GM19328 (cell line): ENCODE measurements around the gene MAST3.

Source experiments
- ATAC-seq: cut with Tn5 transposase; IDR thresholded peaks from one replicate; pipeline ENCODE4 v1.9.1; 2021; ENCODE audit warnings: mild to moderate bottlenecking, moderate library complexity; ENCODE audit not compliant: unreplicated experiment

The MAST3 gene

DNA sequence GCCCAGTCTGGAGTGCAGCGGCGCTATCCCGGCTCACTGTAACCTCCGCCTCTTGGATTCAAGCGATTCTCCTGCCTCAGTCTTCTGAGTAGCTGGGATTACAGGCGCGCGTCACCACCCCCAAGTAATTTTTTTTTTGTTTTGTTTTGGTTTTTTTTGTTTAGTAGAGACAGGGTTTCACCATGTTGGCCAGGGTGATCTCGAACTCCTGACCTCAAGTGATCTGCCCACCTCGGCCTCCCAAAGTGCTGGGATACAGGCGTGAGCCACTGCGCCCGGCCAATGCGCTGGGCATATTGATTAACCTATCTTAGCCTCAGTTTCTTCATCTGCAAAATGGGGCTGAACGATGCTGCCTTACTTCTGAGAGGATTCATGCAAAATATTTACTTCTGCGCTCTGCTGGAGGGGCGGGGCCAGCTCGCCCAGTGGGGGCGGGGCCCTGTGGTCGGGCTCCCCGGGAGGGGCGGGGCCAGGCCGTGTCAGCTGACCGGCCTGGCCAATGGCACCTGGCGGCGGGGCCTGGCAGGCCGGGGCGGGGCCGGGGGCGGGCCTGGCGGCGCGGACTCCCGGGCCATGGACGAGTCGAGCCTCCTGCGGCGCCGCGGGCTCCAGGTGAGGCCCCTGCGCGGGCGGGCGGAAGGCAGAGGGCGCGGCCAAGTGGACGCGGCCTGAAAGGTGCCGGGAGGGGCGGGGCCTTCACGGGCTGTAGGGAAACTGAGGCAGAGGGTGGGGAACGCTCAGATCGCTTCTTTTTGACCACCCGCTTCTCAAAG is at the start of gene MAST3:
MAST3 (plus strand) TSS at position 562 of the 776 bp plus-strand sequence; CDS start at position 577, 15 bp downstream.
- ATAC-seq, result peak; percentile 50

DNA sequence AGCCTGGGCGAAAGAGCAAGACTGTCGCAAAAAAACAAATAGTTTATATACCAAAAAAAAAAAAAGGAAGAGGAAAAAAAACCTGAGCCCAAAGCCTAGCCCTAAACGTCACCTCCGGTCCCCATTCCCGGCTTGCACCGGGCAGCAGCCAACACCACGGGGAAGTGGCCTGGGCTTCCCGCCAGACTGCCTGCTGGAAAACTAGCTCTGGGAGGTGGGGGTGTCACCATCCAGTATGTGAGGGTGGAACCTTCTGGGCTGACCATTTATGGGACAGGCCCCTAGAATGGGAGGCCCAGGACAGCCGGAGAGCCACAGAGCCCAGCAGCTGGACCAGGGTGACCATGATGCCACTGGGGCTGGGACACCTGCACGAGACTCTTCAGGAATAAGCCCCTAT is 48.2 kb upstream of the MAST3 start:
- no peak for ATAC-seq

DNA sequence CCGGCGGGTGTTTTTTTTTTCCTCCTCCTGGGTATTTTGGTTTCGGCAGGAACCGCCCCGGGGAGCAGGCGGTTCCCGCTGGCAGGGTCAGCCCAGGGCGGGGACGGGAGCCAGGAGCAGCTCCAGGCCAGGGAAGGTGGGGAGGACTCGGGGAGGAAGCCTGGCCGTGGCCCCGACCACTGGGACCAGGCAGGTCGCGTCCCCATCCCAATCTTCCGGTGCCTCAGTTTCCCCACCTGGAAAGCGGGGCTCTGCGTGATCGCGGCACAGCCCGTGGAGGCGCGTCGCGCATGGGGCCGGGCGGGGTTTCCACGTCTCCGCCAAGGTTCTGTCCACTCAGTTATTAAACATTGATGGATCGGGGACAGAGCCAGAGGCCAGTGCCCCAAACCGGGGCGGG is 45.7 kb upstream of the MAST3 start:
- no peak for ATAC-seq

DNA sequence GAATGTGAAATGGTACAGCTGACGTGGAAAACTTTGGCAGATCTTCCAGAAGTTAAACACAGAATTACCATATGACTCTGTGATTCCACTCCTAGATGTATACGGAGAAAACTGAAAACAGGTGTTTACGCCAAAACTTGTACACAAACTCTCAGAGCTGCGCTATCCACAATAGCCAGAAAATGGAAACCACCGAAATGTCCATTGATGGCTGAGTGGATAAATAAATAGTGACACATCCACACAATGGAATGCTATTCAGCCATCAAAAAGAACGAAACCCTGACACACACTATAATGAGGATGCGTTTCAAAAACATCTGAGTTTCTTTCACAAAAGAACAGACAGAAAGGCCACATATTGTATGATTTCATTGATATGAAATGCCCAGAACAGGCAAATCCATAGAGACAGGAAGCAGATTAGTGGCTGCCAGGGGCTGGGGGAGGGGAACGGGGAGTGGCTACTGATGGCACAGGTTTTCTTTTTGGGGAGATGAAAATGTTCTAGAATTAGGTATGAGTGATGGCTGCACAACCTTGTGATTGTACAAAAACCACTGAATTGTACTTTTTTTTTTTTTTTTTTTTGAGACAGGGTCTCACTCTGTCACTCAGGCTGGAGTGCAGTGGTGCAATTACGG is 43.9 kb upstream of the MAST3 start:
- ATAC-seq, result no peak

DNA sequence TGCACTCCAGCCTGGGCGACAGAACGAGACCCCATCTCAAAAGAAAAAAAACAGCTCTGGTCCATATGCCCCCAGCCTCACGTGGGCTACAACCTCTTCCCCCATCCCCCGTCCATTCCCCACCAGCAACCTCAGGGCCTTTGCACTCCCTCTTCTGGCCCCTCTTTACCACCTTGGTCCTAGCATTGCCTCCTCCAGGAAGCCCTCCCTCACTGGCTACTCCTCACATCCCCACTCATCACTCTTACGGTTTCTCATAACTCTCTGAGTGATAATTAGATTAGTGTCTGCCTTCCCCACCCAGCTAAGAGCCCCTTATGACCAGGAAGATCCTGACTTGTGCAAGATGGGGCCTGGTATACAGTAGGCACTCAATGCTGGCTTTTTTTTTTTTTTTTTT is 41.6 kb upstream of the MAST3 start:
- no peak for ATAC-seq

DNA sequence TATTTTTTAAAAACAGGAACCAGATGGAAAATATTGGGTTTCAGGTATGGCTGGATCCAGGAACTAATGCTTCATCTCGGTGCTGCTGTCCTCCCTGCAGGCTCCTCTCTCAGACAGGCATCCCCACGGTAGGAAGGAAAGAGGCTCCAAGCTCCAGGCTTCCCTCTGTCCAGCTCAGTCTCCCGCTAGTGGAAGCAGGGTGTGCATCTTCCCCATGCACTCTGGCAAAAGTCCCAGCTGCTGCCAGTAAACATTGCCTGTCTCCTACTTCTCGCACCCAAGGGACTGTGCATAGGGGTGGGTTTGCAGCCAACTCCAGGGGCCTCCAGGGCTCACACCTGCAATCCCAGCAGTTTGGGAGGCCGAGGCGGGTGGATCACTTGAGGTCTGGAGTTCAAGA is 40.0 kb upstream of the MAST3 start:
- ATAC-seq, result no peak

DNA sequence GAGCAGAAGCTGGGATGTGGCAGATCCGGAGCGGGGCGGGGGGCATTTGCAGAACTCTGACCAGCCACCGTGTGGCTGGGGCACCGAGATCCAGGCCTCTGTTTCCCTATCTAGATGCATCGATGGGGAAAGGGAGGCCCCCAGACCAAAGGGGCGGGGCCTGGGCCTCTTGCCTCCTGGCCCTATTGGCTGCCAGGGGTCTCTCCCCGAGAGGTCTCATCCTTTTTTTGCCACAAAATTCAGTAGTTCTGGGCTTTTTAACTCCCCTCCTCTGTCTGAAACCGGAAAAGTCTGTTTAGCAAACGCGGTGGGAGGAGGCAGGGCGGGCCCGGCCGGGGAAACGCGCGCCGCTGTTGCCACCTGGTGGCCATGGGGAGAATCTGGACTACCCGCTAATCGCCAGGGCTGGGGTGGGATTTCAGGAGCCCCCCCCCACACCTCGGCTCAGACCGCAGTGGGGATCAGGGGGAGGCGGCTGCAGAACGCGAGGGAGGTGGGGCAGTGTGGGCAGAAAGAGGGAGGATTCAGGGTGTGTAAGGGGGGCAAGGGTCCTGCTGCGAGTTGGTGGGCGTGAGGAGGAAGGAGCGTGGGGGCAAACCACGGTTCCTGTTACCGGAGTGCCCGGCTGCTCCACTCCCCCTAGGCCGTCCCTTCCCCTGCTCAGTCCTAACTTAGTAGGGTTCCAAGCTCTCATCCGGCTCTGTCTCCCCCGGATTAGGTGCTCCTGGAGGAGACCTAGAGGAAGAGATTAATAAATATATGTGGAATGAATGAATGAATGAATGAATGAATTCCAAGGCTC is 39.2 kb upstream of the MAST3 start:
- ATAC-seq, result no peak

DNA sequence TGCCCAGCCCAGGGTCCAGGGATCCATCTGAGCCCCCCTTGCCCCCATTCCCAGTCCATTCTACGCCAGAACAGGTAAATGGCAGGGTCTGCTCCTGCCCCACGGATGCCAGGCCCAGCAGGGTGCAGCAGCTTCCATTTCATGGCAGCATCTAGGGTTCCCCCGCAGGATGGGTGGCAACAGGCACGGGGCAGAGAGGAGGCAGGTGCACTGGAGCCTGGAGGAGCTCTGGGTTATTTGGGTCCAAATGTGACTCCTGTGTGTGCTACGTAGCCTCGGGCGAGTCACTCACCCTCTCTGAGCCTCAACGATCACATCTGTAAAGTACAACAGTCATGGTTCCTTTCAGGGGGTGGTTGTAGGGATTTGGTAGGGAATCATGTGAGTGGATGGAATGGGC is 38.3 kb upstream of the MAST3 start:
- no peak for ATAC-seq

DNA sequence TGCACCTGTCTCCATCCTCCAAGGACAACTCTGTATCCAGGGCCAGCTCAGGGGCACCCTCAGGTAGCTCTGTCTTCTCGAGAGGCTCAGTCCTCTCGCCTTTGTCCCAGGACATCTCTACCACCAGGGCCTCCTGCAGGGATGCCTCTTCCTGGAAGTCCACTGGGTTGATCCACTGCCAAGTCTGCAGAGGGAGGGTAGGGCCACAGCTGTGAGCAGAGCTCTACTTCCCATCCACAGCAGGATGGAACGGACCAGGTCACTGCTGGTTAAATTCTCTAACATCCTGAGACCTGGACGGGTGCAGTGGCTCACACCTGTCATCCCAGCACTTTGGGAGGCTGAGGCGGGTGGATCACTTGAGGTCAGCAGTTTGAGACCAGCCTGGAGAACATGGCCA is 37.7 kb upstream of the MAST3 start:
- ATAC-seq, result no peak

DNA sequence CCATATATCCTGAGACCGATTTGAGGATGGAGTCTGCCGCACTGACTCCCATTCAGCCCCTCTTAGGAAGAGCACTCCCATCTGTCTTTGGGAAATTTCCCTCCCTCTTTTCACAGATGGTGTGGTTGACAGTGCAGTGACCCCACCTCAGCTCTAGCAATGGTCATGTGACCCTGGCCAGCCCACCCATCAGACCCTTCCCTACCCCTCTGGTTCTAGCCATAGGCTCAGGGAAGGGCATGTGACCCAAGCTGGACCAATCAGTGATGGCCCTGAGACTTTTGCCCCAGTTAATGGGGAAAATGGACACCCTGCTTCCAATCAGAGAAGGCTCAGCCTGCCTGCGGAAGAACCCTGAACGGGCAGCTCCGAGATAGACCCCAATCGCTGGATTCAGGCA is 37.1 kb upstream of the MAST3 start:
- ATAC-seq, result no peak

DNA sequence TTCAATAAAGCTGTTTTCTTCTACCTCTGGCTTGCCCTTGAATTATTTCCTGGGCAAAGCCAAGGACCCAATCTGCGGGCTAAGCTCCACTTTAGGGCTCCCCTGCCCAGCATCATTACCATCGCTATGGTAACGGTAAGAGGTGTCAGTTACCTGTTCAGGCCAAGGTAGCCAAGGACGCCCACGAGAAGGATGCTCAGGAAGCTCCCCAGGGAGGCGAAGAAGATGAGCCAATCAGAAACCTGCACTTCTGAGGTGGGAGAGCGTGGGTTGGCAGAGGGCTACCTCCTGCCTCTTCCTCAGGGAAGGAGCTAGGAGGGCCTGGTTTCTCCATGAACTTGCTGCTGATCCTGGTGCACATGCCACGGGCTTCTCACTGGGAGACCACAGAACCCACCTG is 35.5 kb upstream of the MAST3 start:
- no peak for ATAC-seq

DNA sequence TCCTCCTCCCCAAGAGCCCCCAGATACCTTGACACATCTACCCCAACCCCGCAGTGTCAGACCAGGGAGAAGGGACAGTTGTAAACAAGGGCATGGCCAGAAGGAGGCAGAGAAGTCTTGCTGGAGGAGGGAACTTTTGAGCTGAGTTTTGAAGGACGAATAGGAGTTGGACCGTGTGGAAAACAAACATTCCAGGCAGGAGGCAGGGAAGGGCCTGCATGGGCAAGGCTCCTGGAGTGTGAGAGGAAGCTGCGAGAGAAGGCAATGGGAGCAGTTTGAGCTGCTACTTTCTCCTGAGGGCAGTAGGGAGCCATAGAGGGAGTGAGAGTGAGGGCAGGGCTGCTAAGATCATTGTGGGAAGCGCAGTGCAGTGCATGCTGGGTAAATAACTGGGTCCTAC is 34.1 kb upstream of the MAST3 start:
- no peak for ATAC-seq

DNA sequence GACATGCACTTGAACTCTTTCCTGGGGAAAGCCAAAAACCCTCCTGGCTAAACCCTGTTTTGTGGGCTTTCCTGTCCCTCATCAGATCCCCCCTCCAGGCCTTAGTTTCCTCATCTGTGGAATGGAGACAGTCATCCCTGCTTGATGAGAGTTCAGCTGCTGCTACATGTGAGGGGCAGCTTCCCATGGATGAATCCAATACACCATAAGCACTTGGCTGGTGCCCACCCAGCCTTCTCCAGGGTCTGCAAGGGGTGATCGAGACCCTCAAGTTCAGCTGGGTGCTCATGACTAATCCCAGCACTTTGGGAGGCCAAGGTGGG is 32.4 kb upstream of the MAST3 start:
- ATAC-seq, result no peak

DNA sequence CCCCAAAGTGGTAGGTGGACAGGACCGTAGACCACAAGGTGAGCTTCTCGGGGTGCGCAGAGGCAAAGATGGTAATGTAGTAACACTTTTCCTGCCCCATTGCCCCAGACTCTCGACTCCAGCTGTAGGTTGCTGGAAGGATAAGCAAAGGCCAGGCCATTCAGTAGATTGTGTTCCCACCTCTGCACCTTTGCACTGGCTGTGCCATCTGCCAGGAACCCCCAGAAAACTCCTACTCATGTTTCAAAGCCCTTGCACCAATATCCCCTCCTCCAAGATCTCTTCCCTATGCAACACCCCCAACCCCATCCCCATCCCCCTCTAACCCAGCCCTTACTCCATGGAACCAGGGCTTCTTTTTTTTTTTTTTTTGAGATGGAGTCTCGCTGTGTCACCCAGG is 29.2 kb upstream of the MAST3 start:
- no peak for ATAC-seq

DNA sequence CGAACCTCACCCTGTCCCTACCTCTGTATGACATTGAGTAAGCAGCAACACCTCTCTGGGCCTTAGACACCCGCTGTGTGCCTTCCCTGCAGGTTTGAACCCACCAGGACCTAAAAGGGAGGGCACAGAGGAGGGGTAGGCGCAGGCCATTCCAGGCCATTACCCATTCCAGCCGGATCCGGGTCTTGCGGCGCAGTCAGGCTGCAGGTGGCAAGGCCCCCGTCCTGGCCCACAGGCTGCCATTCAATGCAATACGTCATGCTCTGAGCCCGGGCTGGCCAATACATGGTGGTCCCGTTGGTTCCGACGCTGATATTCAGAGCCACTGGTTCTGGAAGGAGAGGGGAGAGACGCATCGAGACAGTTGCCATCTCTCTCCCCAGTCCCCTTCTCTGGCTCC is 28.2 kb upstream of the MAST3 start:
- no peak for ATAC-seq

DNA sequence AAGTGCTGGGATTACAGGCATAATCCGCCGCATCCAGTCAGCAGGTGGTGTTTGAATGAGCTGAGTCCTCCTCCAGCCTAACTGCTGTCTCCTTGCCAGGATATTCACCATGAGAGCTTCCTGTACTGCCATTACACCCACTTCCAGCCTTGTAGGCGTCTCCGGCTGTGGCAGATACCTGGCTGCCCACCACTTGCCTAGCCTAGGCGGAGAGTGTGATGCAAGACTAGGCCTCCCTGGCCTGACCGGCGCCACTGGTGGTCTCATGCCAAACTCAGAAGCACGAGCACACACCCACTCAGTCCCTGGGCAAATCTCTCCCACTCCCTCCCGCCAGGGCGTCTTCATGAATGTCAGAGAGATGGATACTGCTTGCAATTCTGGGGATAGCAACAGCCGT is 27.4 kb upstream of the MAST3 start:
- no peak for ATAC-seq

DNA sequence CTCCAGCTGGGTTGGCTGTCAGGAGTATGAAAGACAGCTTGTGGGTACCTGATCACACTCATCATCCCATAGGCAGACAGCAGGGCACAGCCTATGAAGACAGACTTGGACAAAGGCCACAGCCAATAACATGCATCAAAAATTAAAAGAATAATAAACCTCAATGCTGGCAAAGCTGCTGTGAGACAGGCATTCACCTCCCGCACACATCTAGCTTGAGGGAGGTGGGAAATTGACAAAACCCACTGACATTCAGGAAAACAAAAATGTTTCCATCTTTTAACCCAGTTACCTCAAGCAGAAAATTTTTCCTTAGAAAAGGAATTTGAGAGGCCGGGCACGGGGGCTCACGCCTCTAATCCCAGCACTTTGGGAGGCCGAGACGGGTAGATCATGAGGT is 25.2 kb upstream of the MAST3 start:
- no peak for ATAC-seq

DNA sequence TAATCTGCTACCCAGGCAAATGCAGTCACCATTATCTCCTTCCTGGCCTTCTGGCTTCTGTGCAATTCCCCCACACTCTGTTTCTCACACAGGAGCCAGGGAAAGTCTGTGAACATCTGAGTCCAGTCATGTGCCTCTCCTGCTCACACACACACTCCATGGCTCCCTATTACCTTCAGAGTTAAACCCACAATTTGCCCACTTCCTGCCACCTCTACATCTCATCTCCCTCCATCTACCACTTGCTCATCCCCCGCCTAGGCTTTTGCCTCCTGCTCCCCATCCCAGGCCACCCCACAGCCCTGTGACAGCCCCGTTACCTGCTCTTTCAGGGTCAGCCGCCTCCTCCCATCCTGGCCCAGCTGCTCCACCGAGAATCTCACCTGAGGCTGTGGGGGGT is 24.4 kb upstream of the MAST3 start:
- no peak for ATAC-seq

DNA sequence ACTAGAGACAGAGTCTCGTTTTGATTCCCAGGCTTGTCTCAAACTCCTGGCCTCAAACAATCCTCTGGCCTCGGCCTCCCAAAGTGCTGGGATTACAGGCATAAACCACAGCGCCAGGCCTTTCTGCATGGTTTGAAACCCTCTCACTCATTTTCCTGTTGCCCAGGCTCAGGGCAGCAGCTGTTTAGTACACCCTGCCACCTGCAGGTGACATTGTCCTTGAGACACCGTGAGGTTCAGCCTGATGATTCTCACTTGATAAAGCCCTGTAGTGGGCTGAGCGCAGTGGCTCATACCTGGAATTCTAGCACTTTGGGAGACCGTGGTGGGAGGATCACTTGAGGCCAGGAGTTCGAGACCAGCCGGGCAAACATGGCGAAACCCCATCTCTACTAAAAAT is 23.4 kb upstream of the MAST3 start:
- no peak for ATAC-seq

DNA sequence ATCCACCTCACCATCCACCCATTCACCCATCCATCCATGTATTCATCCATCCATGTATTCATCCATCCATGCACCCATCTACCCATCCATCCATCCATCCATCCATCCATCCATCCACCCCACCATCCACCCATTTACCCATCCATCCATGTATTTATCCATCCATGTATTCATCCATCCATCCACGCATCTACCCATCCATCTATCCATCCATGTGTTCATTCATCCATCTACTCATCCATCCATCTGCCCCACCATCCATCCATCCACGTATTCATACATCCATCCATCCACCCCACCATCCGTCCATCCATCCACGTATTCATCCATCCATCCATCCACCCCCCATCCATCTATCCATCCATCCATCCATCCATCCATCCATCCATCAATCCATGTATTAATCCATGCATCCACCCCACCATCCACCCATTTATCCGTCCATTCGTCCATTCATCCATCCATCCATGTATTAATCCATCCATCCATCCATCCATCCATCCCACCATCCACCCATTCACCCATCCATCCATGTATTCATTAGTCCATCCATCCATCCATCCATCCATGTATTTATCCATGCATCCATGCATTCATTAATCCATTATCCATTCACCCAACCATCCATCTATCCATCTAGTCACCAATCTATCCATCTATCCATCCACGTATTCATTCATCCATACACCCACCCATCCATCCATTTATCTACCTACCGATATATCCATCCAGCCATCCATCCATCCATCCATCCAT is 13.5 kb upstream of the MAST3 start:
- no peak for ATAC-seq

DNA sequence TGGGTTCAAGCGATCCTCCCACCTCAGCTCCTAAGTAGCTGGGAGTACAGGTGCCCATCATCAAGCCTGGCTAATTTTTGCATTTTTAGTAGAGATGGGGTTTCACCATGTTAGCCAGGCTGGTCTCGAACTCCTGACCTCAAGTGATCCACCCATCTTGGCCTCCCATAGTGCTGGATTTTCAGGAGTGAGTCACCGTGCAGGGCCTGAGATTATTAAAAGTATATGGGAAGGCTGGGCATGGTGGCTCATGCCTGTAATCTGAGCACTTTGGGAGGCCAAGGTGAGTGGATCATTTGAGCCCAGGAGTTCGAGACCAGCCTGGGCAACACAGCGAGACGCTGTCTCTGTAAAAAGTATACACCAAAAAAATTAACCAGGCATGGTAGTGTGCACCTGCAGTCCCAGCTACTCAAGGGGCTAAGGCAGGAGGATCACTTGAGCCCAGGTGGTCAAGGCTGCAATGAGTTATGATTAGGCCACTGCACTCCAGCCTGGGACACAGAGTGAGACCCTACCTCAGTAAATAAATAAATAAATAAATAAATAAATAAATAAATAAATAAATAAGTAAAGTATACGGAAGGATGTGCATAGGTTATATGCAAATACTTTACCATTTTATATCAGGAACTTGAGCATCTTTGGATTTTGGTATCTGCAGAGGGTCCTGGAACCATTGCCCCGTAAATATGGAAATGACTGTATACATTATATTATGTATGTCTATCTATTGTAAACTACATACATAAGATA is 11.7 kb upstream of the MAST3 start:
- ATAC-seq, result no peak
